Mucosa of stomach (tissue), 1 donor: Measurements from ENCODE around the gene ZNF514.
A peak's percentile ranks its signal among the peaks of the same experiment; 100 is the strongest.
"Not testable (repeated sequence)": the region's sequence is repeated elsewhere in the genome, so short reads cannot be mapped to it uniquely, and the experiment has no call there.

Experiments
- H3K27me3 ChIP-seq: one replicate; pipeline ENCODE4 v1.7.0; 2013; ENCODE audit warnings: mild to moderate bottlenecking, low read length; ENCODE audit not compliant: control insufficient read depth, insufficient read depth
- H3K36me3 ChIP-seq: one replicate; pipeline ENCODE4 v1.7.0; 2013; ENCODE audit warnings: low read length; ENCODE audit not compliant: control insufficient read depth, insufficient read depth
- H3K4me1 ChIP-seq: one replicate; pipeline ENCODE4 v1.7.0; 2013; ENCODE audit warnings: mild to moderate bottlenecking, low read length; ENCODE audit not compliant: control insufficient read depth, insufficient read depth
- H3K4me3 ChIP-seq: one replicate; pipeline ENCODE4 v1.7.0; 2013; ENCODE audit warnings: low read length
- H3K9ac ChIP-seq: one replicate; pipeline ENCODE4 v1.7.0; 2013; ENCODE audit warnings: mild to moderate bottlenecking, low read length, moderate library complexity
- H3K9me3 ChIP-seq: one replicate; pipeline ENCODE4 v1.7.0; 2013; ENCODE audit warnings: mild to moderate bottlenecking, low read length, moderate library complexity; ENCODE audit not compliant: control insufficient read depth
- donor health status: Pancreatic carcinoma.

ZNF514 gene

DNA sequence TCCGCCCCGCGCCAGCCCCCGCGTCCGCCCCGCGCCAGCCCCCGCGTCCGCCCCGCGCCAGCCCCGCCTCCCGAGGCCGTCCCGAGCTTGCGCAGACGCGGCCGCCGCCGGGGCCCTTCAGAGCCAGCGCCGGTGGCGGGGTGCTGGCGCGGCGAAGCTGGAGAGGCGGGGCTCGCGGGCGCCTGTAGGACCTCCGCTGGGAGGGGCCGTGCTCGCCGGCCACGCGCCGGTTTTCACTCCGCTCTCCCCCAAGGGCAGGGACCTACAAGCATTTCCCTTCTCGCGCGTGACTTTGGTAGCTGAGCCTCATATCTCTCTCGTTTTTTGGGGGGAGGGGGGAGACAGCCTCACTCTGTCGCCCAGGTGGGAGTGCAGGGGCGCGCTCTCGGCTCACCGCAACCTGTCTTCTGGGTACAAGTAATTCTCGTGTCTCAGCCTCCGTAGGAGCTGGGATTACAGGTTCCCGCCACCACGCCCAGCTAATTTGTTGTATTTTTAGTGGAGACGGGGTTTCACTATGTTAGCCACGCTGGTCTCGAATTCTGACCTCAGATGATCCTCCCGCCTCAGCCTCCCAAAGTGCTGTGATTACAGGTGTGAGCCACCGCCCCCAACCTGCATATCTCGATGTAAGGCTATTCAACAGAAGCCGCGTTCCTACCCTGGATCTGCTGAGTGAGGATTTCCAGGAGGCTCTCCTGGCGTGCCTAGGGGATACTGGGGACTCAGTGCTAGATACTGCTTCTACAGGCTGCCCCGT is at the start of gene ZNF514:
Gene ZNF514 (minus strand): TSS at position 159 of the 760 bp plus-strand sequence. CDS start 6,595 bp downstream, outside the sequence.
- Histone ChIP-seq H3K9me3 (no peaks in the 10 kb centered on the region), H3K4me1 (peaks cover 14% of the 10 kb centered on the region), H3K4me3 (peak within 1 kb of the TSS; percentile 23), H3K9ac (peak within 1 kb of the TSS; percentile 83), H3K36me3 (no peaks in the 10 kb centered on the region), H3K27me3 (no peaks in the 10 kb centered on the region)

DNA sequence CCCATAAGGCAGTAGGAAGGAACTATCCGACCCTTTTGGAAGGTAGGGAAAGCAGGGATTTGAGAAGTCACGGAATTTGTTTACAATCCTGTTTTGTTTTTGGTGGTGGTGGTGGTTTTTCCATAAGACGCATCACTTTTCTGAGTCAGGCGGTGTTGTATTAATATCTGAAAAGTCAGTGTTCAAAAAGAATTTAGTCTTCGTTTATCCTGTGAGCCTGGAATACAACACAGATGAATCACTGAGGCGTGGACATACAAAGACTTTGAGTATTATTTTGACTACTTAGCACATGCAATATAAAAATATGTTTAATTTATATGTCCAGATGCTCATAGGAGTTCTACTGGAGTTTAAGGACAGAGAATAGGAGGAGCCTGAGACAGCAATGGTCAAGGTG is 48.5 kb upstream of the ZNF514 start:
- peaks cover 4% of the 10 kb centered on the region for H3K4me1 ChIP-seq
- no peaks in the 10 kb centered on the region for H3K27me3 ChIP-seq
- peak overlapping the region; percentile 61 for H3K9ac ChIP-seq
- peak overlapping the region; percentile 38 for H3K4me3 ChIP-seq
- no peaks in the 10 kb centered on the region for H3K9me3 ChIP-seq
- H3K36me3 ChIP-seq: no peaks in the 10 kb centered on the region

DNA sequence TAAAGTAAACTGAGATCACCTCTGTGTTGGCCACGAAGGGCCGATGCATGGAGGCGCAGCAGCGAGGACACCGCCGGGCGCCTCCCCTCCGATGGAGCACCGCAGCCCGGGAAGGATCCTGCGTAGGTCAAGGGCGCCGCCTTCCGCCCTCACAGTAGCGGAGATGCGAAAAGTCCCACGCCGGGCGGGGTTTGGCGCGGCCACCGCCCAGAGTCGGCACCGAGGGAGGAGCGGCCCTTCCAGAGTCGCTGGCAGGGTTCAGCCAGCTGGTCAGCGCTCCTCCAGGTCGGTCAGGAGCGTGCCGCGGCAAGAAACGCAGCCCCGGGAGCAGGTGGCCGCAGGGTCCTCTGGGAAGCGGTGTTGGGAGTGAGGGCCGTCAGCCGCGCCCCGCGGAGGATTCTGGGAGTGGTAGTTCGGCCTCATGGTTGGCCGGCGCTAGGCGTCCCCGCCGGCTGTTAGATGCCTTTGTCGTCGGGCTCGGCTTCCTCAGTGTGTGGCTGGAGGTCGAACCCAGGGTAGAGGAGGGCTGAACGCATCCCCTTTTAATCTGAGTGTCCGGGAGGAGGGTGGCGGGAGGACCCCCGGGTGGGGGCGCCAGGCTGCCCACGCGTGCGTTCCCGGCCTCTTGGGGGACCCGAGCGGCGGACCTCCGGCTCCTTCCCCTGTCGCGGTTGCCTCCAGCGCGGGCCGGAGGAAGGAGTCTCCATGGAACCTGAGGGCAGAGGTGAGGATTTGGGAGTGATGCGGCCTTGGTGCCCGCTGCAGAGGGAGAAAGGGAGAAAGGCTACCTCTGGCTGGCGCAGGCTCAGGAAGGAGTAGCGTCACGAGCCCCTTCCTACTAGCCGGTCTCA is 47.7 kb upstream of the ZNF514 start, which contains the start of gene ZNF892:
Gene ZNF892 (plus strand): TSS at position 411 of the 851 bp plus-strand sequence. CDS start 295 bp downstream, at position 706.
- no peaks in the 10 kb centered on the region for H3K27me3 ChIP-seq
- H3K4me1 ChIP-seq: peaks cover 4% of the 10 kb centered on the region
- no peaks in the 10 kb centered on the region for H3K36me3 ChIP-seq
- H3K4me3 ChIP-seq: peak within 1 kb of the TSS; percentile 38
- peak within 1 kb of the TSS; percentile 61 for H3K9ac ChIP-seq
- no peaks in the 10 kb centered on the region for H3K9me3 ChIP-seq

DNA sequence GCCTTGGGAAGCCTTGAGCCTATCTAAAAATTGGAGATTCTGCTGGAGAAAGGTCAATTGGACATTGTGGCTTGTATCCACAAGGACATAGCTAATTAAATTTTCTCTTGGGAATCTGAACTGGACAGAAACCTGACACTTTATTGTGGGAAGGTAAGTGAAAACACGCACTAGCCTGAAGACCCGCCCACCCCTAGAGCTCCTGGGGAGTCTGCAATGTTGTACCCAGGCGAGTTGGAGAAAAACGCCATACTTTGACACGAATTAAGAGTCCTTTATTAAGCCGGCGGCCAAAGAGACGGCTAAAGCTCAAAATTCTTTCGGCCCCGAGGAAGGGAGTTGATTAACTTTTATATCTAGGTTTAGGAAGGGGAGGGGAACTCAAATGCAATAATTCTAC is 46.4 kb upstream of the ZNF514 start:
- Histone ChIP-seq H3K4me1 (peaks cover 4% of the 10 kb centered on the region), H3K27me3 (no peaks in the 10 kb centered on the region), H3K36me3 (no peaks in the 10 kb centered on the region), H3K4me3 (no peak overlapping the region), H3K9ac (no peak overlapping the region), H3K9me3 (no peaks in the 10 kb centered on the region)

DNA sequence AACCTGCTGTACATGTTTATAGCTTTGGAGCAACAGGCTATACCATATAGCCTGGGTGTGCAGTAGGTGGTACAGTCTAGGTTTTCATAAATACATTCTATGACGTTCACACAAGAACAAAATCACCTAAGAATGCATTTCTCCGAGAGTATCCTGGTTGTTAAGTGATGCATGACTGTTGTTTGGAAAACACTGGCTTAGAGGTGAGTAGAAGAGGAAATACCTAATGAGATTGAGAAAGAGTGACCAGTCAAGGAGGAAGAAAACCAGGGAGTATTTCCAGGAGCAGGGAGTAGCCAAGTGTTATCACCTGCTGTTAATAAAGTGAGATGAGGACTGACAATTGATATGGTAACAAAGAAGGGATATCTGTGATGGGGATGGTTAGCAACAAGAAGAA is 44.7 kb upstream of the ZNF514 start:
- no peaks in the 10 kb centered on the region for H3K36me3 ChIP-seq
- no peaks in the 10 kb centered on the region for H3K9me3 ChIP-seq
- H3K9ac ChIP-seq: no peak overlapping the region
- H3K4me1 ChIP-seq: peaks cover 4% of the 10 kb centered on the region
- H3K4me3 ChIP-seq: no peak overlapping the region
- no peaks in the 10 kb centered on the region for H3K27me3 ChIP-seq

DNA sequence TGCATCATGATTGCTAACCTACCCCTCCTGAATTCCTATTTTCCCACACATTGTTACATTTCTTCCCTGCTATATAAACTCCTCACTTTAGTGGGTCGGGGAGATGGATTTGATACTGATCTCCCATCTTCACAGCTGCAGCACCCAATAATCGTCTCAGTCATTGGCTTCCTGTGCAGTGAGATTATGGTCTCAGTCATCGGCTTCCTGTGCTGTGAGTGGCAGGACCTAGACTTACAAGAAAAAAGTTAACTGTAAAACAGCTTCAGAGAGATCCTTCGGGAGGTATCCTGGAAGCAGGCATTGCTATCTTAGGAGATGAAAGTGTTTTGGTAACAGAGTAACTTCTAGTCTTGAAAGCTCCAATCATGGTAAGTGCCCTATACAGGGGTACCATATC is 44.3 kb upstream of the ZNF514 start:
- Histone ChIP-seq H3K4me3 (no peak overlapping the region), H3K4me1 (peaks cover 4% of the 10 kb centered on the region), H3K36me3 (no peaks in the 10 kb centered on the region), H3K9me3 (no peaks in the 10 kb centered on the region), H3K27me3 (no peaks in the 10 kb centered on the region), H3K9ac (no peak overlapping the region)

DNA sequence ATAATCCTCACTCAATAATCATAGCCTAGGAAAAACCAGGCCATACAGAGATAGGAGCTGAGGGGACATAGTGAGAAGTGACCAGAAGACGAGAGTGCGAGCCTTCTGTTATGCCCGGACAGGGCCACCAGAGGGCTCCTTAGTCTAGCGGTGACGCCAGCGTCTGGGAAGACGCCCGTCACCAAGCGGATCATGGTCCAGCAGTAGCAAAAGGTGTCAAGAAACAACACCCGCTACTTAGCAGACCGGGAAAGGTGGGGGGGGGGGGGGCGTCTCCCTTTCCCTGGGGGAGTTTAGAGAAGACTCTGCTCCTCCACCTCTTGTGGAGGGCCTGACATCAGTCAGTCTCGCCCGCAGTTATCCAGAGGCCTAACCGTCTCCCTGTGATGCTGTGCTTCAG is 33.3 kb upstream of the ZNF514 start:
- H3K4me3 ChIP-seq, H3K9ac ChIP-seq, H3K36me3 ChIP-seq, H3K4me1 ChIP-seq, H3K9me3 ChIP-seq, H3K27me3 ChIP-seq: not testable (repeated sequence)

DNA sequence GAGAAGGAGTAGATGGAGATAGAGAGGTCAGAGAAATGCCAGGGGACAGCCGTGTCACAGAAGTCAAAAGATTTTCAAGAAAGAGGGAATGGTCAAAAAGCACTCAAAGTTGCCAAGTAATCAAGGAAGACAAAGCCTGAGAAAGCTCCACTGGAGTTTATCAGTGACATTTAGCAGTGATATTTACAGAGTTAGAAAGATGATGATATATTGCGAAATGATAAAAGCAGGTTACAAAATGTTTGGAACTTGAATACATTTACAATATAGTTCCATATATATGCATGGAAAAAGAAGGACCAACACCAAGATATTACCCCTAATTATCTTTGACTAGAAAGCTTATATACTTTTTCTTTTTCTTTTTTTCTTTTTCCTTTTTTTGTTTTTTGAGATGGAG is 26.3 kb upstream of the ZNF514 start:
- Histone ChIP-seq H3K9ac (no peak overlapping the region), H3K4me3 (no peak overlapping the region), H3K27me3 (no peaks in the 10 kb centered on the region), H3K9me3 (no peaks in the 10 kb centered on the region), H3K4me1 (no peaks in the 10 kb centered on the region), H3K36me3 (peaks cover 8% of the 10 kb centered on the region)

DNA sequence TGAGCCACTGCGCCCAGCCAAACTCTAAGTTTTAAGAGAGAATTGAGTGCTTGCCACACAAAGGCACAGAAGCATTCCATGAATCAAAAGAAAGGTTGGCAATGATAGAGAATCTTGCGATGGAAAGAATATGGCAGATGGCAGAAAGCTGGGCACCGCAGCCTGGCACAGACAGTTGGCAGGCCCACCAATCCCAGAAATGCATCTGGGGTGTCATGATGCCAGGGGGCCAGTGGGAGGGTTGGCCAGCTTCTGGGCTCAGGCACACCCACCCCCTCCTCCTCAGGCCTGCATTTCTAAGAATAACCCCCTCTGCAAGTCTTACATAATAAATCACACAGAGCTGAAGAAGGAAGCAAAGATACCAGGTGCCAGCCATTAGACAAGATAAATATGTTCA is 25.5 kb upstream of the ZNF514 start:
- Histone ChIP-seq H3K9ac (no peak overlapping the region), H3K4me1 (no peaks in the 10 kb centered on the region), H3K9me3 (no peaks in the 10 kb centered on the region), H3K4me3 (no peak overlapping the region), H3K36me3 (peaks cover 12% of the 10 kb centered on the region), H3K27me3 (no peaks in the 10 kb centered on the region)

DNA sequence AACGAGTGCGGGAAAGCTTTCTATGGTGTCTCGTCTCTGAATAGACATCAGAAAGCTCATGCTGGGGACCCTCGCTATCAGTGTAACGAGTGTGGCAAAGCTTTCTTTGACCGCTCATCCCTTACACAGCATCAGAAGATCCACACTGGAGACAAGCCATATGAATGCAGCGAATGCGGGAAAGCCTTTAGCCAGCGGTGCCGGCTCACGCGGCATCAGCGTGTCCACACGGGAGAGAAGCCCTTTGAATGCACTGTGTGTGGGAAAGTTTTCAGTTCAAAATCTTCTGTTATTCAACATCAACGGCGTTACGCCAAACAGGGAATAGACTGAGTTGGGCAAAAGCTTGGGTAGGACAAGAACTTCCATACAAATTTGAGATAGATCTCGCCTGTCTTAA is 22.1 kb upstream of the ZNF514 start:
- H3K36me3 ChIP-seq: peaks cover 12% of the 10 kb centered on the region
- no peaks in the 10 kb centered on the region for H3K4me1 ChIP-seq
- H3K9ac ChIP-seq: no peak overlapping the region
- H3K9me3 ChIP-seq: no peaks in the 10 kb centered on the region
- H3K4me3 ChIP-seq: no peak overlapping the region
- H3K27me3 ChIP-seq: no peaks in the 10 kb centered on the region

DNA sequence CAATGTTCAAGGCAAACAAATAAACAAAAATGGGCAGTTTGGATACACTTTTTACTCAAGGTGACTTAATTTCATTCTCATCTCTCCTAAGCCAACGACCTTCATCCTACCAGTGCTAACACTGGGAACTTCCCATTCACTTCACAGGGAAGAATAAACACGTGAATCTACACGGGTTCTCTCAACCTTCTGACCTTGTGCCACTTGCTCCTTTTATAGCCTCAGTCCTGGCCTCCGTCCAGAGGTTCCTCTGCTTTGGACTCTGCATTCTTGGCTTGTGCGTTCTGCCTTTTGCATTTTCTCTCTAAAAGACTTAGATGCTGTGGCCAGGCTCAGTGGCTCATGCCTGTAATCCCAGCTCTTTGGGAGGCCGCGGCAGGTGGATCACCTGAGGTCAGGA is 19.8 kb upstream of the ZNF514 start:
- Histone ChIP-seq H3K36me3 (peaks cover 12% of the 10 kb centered on the region), H3K4me3 (no peak overlapping the region), H3K27me3 (no peaks in the 10 kb centered on the region), H3K9ac (no peak overlapping the region), H3K9me3 (no peaks in the 10 kb centered on the region), H3K4me1 (no peaks in the 10 kb centered on the region)

DNA sequence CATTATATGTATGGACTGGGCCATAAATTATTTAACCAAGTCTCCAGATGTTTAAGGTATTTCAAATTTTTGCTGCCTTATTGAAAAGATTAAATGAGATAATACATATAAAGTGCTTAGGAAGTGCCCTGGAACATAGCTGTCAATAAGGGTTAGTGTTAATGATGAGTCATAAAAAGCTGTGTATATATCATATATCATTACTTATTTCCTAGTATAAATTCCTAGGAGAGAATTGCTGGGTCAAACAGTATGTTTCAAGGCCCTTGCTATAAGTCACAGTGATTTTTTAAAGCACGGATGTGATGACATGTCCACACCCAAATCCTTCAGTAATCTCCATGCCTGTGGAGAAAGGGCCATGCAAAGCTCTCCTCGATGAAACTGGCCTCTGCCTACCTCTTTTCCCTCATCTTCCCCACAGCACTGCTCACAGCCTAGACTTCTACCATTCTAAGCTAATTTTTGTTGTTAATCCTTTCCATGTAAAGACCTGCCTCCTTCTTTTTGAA is 14.4 kb upstream of the ZNF514 start:
- no peaks in the 10 kb centered on the region for H3K9me3 ChIP-seq
- no peak overlapping the region for H3K9ac ChIP-seq
- H3K27me3 ChIP-seq: no peaks in the 10 kb centered on the region
- H3K36me3 ChIP-seq: no peaks in the 10 kb centered on the region
- H3K4me3 ChIP-seq: no peak overlapping the region
- no peaks in the 10 kb centered on the region for H3K4me1 ChIP-seq
